GM23338 (cell line): ENCODE results near the gene ARMC9. TPM values are rescaled to one million over a fixed set of nuclear protein-coding genes. Genes with fewer than 3 reads are reported as not detected.

Experiments used
- ATAC-seq: fragments of 200-7000 bp; cut with Tn5 transposase; 3 replicates; pipeline ENCODE4 v1.9.1; 2020
- DNase-seq: peaks from one replicate; pipeline ENCODE4 v3.0.0-alpha.2; 2015; ENCODE audit warnings: low spot score
- H2AFZ ChIP-seq: fragments of 200-600 bp; sonication (generic); 2 replicates; pipeline ENCODE4 v1.8.0; 2016; ENCODE audit warnings: antibody characterized with exemption, mild to moderate bottlenecking, moderate library complexity
- H3F3A ChIP-seq: fragments of 200-600 bp; sonication (generic); replicated peaks from 2 replicates; pipeline ENCODE4 v1.8.0; 2017; ENCODE audit warnings: antibody characterized with exemption, mixed run types, low read depth
- H3K27ac ChIP-seq: fragments of 200-600 bp; sonication (generic); 2 replicates; pipeline ENCODE4 v1.6.1; 2016; ENCODE audit warnings: low read depth
- H3K27me3 ChIP-seq: fragments of 200-600 bp; sonication (generic); 2 replicates; pipeline ENCODE4 v1.8.0; 2016; ENCODE audit warnings: mild to moderate bottlenecking, mixed run types, moderate library complexity; ENCODE audit not compliant: insufficient read depth
- H3K36me3 ChIP-seq: fragments of 200-600 bp; sonication (generic); 2 replicates; pipeline ENCODE4 v1.8.0; 2016; ENCODE audit warnings: mild to moderate bottlenecking; ENCODE audit not compliant: insufficient read depth
- H3K4me1 ChIP-seq: fragments of 200-600 bp; sonication (generic); 2 replicates; pipeline ENCODE4 v1.8.0; 2016; ENCODE audit warnings: mild to moderate bottlenecking, moderate library complexity; ENCODE audit not compliant: insufficient read depth
- H3K4me2 ChIP-seq: fragments of 200-600 bp; sonication (generic); 2 replicates; pipeline ENCODE4 v1.7.1; 2017; ENCODE audit warnings: mixed run types
- H3K4me3 ChIP-seq: fragments of 200-600 bp; sonication (generic); 2 replicates; pipeline ENCODE4 v1.6.1; 2016; ENCODE audit warnings: mixed run types
- H3K79me2 ChIP-seq: fragments of 200-600 bp; sonication (generic); replicated peaks from 2 replicates; pipeline ENCODE4 v1.8.0; 2017; ENCODE audit warnings: mild to moderate bottlenecking; ENCODE audit not compliant: insufficient read depth
- H3K9me2 ChIP-seq: fragments of 200-600 bp; sonication (generic); 2 replicates; pipeline ENCODE4 v1.8.0; 2017; ENCODE audit not compliant: insufficient read depth
- H4K20me1 ChIP-seq: fragments of 200-600 bp; sonication (generic); replicated peaks from 2 replicates; pipeline ENCODE4 v1.8.0; 2017; ENCODE audit warnings: mild to moderate bottlenecking; ENCODE audit not compliant: insufficient read depth
- H3K27ac Mint-ChIP-seq: 2 replicates; pipeline ENCODE4 v1.8.0; 2020; ENCODE audit warnings: inconsistent platforms, mild to moderate bottlenecking, moderate library complexity, mixed read lengths
- H3K27me3 Mint-ChIP-seq: 3 replicates; pipeline ENCODE4 v1.8.0; 2022; ENCODE audit warnings: low read depth, mild to moderate bottlenecking, moderate library complexity, mixed read lengths, inconsistent platforms; ENCODE audit not compliant: insufficient read depth, poor library complexity
- H3K36me3 Mint-ChIP-seq: 3 replicates; pipeline ENCODE4 v1.8.0; 2021; ENCODE audit warnings: low read depth, mild to moderate bottlenecking, inconsistent platforms, moderate library complexity, mixed read lengths
- H3K4me1 Mint-ChIP-seq: 3 replicates; pipeline ENCODE4 v1.8.0; 2020; ENCODE audit warnings: mild to moderate bottlenecking, inconsistent platforms, mixed read lengths
- H3K4me3 Mint-ChIP-seq: 3 replicates; pipeline ENCODE4 v1.8.0; 2021; ENCODE audit warnings: moderate library complexity, mild to moderate bottlenecking, inconsistent platforms, mixed read lengths
- H3K9me3 Mint-ChIP-seq: 3 replicates; pipeline ENCODE4 v1.8.0; 2020; ENCODE audit warnings: moderate library complexity, mild to moderate bottlenecking, inconsistent platforms, mixed read lengths
- CTCF ChIP-seq, 2 experiments: fragments of 200-600 bp in 1 of 2; sonication (generic) in 1 of 2; conservative IDR thresholded peaks; 2 replicates each; pipeline versions ENCODE4 v1.5.1 to v1.6.1; 2016 to 2017; ENCODE audit warnings: antibody characterized with exemption in 2 of 2, low read depth in 2 of 2, mild to moderate bottlenecking in 2 of 2, moderate library complexity in 1 of 2
- JUNB ChIP-seq: IDR thresholded peaks from one replicate; pipeline ENCODE4 v1.6.1; 2016; ENCODE audit warnings: antibody characterized with exemption; ENCODE audit not compliant: unreplicated experiment
- NANOG ChIP-seq: IDR thresholded peaks from 2 replicates; pipeline ENCODE4 v1.6.1; 2016; ENCODE audit warnings: antibody characterized with exemption, borderline replicate concordance
- STAT1 ChIP-seq: IDR thresholded peaks from one replicate; pipeline ENCODE4 v1.6.1; 2016; ENCODE audit warnings: antibody characterized with exemption; ENCODE audit not compliant: unreplicated experiment
- ZNF462 ChIP-seq: fragments of 250-450 bp; sonication (Bioruptor Pico); IDR thresholded peaks from 2 replicates; pipeline ENCODE4 v1.5.0; 2020; ENCODE audit warnings: mild to moderate bottlenecking, moderate library complexity
- polyA plus RNA-seq: library from polyadenylated mRNA; unstranded; fragments of >200 nt; fragmentation: Nextera tagmentation; extraction: Ambion mirVana; gene quantifications from 2 replicates; pipeline ENCODE4 v1.2.1, GENCODE V29; 2016
- total RNA-seq: library from RNA; depleted of rRNA; stranded (reverse); fragments of >200 nt; shearing (Covaris generic); gene quantifications from 2 replicates; pipeline ENCODE4 v1.2.3, GENCODE V29; 2014

The ARMC9 gene
- total and polyA plus RNA-seq, 2 experiments from 2014 or later, result 29.2 to 56.0 TPM

DNA sequence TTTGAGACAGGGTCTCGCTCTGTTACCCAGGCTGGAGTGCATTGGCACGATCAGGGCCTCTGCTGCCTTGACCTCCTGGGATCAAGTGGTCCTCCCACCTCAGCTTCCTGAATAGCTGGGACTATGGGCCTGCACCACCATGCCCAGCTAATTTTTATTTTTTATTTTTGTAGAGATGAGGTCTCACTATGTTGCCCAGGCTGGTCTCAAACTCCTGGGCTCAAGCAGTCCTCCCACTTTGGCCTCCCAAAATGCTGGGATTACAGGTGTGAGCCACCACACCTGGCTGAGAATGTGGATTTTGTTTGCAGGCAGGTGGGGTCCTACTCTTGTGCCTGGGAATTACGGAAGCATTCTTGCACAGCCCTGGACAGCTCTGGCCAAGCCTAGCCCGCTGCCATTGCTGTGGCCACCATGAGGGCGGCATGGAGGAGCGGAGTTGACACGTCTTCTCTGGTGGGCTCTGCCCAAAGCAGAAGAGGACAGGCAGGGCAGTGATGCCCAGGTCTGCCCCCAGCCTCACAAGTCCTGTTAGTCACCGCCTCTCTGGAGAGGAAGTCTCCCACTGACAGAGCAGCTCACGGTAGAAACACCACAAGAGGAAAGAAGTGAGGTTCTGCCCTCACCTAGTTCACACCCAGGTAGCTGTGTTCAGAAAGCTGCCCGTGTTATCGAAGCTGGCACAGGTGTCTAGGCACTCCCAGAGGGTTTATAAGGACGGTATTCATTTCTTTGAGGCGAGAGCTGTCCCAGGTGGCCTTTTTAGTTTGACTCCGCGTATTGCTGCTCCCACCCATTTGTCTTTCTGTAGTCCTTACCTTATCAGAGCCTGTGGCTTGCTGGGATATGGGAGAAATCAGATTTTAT, 46.2 kb downstream of the ARMC9 start (continued):
- TF ChIP-seq NANOG (no peak), JUNB (no peak), ZNF462 (CRISPR knock-in tag) (no peak)

- H4K20me1 ChIP-seq, result no peaks in the 10 kb centered on the region
- H3K4me2 ChIP-seq, result no peak overlapping the region
- no peak overlapping the region for H3K27ac Mint-ChIP-seq
- 0 out of 2 replicates have a peak, but pooled peaks cover 9% of the 10 kb centered on the region for H3F3A ChIP-seq
- no peak overlapping the region for H3K4me3 ChIP-seq
- peaks cover 19% of the 10 kb centered on the region for H3K4me1 Mint-ChIP-seq
- no peak for TF ChIP-seq STAT1
- TF ChIP-seq JUNB, result no peak
- TF ChIP-seq CTCF (conservative IDR thresholded peaks at IDR 0.05; ENCODE audit: low read depth in 2 of 2), result peak in 1 of 2 experiments; percentile 45; a peak in 3 of 4 replicates
- peaks cover 5% of the 10 kb centered on the region for H3K27me3 Mint-ChIP-seq
- no peak overlapping the region for H3K4me3 Mint-ChIP-seq
- H2AFZ ChIP-seq, result no peak overlapping the region
- ATAC-seq (peak; percentile 47), DNase-seq (no peak)
- no peaks in the 10 kb centered on the region for H3K27me3 ChIP-seq
- peaks cover 4% of the 10 kb centered on the region; the same call in 1 of the 2 replicates for H3K36me3 ChIP-seq
- peaks cover 19% of the 10 kb centered on the region for H3K36me3 Mint-ChIP-seq
- no peaks in the 10 kb centered on the region for H3K79me2 ChIP-seq
- H3K9me3 Mint-ChIP-seq, result no peaks in the 10 kb centered on the region
- no peaks in the 10 kb centered on the region for H3K4me1 ChIP-seq
- H3K27ac ChIP-seq, result peak overlapping the region; percentile 59
- no peaks in the 10 kb centered on the region for H3K9me2 ChIP-seq
Measured at GRCh38 chr2:231245249-231246094, 47.0 kb downstream of the ARMC9 start.
